ENCODE results near the gene PDGFC. TPM values are rescaled to one million over a fixed set of nuclear protein-coding genes. Genes with fewer than 3 reads are reported as not detected.

PDGFC gene
- polyA plus RNA-seq, 3 donors, result 2.5 to 5.0 (median 4.9) TPM

DNA sequence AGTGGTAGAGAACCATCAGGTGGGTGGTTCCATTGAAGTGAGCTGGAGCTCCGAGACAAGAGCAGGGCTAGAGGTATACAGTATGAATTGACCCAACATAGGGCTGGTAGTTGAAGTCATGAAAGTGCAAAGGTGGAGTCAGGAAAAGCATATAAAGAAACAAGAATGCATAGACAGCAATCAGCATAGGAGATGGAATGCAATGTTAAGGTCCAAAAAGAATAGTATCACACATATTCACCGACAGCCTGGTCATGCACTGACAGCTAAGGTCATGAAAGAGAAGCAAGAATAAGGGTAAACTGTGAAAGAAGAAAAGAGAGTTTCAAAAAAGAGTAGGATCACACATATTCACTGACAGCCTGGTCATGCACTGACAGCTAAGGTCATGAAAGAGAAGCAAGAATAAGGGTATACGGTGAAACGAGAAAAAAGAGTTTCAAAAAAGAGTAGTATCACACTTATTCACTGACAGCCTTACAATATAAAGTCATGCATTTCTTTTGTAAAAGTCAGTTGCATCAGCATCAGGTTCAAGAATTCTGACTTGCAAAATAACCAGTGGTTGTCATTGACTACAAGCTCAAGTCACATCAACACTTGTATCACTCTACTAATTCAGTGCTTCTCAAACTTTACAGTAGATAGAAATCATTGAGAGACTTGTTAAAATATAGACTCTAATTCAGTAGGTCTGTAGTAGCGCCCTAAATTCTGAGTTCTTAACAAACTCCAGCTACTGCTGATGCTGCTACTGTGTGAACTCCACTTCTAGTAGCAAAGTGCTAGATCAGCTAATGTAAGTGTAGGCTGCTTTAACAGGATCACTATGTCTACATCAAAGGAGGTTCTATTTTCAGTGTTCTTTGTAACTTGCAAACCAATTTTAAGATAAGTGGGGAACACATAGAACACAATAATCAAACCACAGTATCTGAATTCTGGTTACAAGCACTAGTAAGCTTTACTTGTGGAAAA, 221.9 kb downstream of the PDGFC start:
- H2AFZ ChIP-seq (ENCODE audit: insufficient read depth, low read depth, low read length, poor library complexity, severe bottlenecking), result no peak overlapping the region
- H3K27me3 Mint-ChIP-seq (ENCODE audit: low read depth in 3 of 3), result no peaks in the 10 kb centered on the region

GRCh38 chr4:156746111-156746510, 225.5 kb downstream of the PDGFC start:
- H3K9ac ChIP-seq (ENCODE audit: insufficient read depth, low read length, poor library complexity, severe bottlenecking), result no peak overlapping the region
- Mint-ChIP-seq H3K4me3 (no peak overlapping the region), H3K27ac (no peak overlapping the region), H3K36me3 (no peaks in the 10 kb centered on the region), H3K4me1 (peaks cover under 1% of the 10 kb centered on the region), H3K9me3 (peaks cover 0 to 7% (median 5%) of the 10 kb centered on the region in 7 donors), H3K27me3 (ENCODE audit: low read depth in 3 of 3) (no peaks in the 10 kb centered on the region)
- DNase-seq, result no peak
- WGBS (ENCODE audit: insufficient coverage), result 89% methylated on average over 3 of the region's 6 CpGs
- H3K4me1 ChIP-seq (ENCODE audit: control insufficient read depth in 1 of 2, insufficient read depth in 2 of 2, low read length in 2 of 2), result no peaks in the 10 kb centered on the region
- no peak overlapping the region for H3K27ac ChIP-seq (ENCODE audit: low read depth in 1 of 2, low read length in 2 of 2)
- intact Hi-C loops (cut with micrococcal nuclease), result no loop called here
- no peaks in the 10 kb centered on the region for H3K36me3 ChIP-seq (replicated peaks in 1 of 2; ENCODE audit: control insufficient read depth in 1 of 2, insufficient read depth in 2 of 2, low read length in 2 of 2)
- H2AFZ ChIP-seq (ENCODE audit: insufficient read depth, low read depth, low read length, poor library complexity, severe bottlenecking), result no peak overlapping the region
- no peak overlapping the region for H3K4me3 ChIP-seq (replicated peaks in 1 of 3; ENCODE audit: low read depth in 2 of 3, low read length in 3 of 3)
- peaks cover 0 to 4% of the 10 kb centered on the region in 2 donors for H3K9me3 ChIP-seq (replicated peaks in 1 of 2; ENCODE audit: control insufficient read depth in 1 of 2, insufficient read depth in 1 of 2, low read length in 2 of 2)
- TF ChIP-seq CTCF (IDR thresholded peaks at IDR 0.05), result no peak
- no peaks in the 10 kb centered on the region for H3K27me3 ChIP-seq (ENCODE audit: control insufficient read depth in 2 of 2, insufficient read depth in 2 of 2, low read length in 2 of 2)
- H4K20me1 ChIP-seq (ENCODE audit: insufficient read depth, low read length), result no peaks in the 10 kb centered on the region
- H3K79me2 ChIP-seq (ENCODE audit: insufficient read depth, low read length), result no peaks in the 10 kb centered on the region
- H3K4me2 ChIP-seq (replicated peaks; ENCODE audit: extremely low read depth, low read length, poor library complexity, severe bottlenecking), result no peak overlapping the region

More for the DNA sequence above, 221.9 kb downstream of the PDGFC start:
- H3K36me3 Mint-ChIP-seq, result no peaks in the 10 kb centered on the region
- TF ChIP-seq CTCF (IDR thresholded peaks at IDR 0.05), result no peak
- Histone ChIP-seq H3K4me1 (ENCODE audit: control insufficient read depth in 1 of 2, insufficient read depth in 2 of 2, low read length in 2 of 2) (peaks cover under 1% of the 10 kb centered on the region in 2 donors), H3K79me2 (ENCODE audit: insufficient read depth, low read length) (no peaks in the 10 kb centered on the region), H3K27me3 (ENCODE audit: control insufficient read depth in 2 of 2, insufficient read depth in 2 of 2, low read length in 2 of 2) (no peaks in the 10 kb centered on the region), H3K9ac (ENCODE audit: insufficient read depth, low read length, poor library complexity, severe bottlenecking) (no peak overlapping the region), H3K4me2 (replicated peaks; ENCODE audit: extremely low read depth, low read length, poor library complexity, severe bottlenecking) (no peak overlapping the region), H3K9me3 (replicated peaks in 1 of 2; ENCODE audit: control insufficient read depth in 1 of 2, insufficient read depth in 1 of 2, low read length in 2 of 2) (no peaks in the 10 kb centered on the region), H3K27ac (ENCODE audit: low read depth in 1 of 2, low read length in 2 of 2) (no peak overlapping the region), H3K4me3 (replicated peaks in 1 of 3; ENCODE audit: low read depth in 2 of 3, low read length in 3 of 3) (no peak overlapping the region), H3K36me3 (replicated peaks in 1 of 2; ENCODE audit: control insufficient read depth in 1 of 2, insufficient read depth in 2 of 2, low read length in 2 of 2) (no peaks in the 10 kb centered on the region), H4K20me1 (ENCODE audit: insufficient read depth, low read length) (no peaks in the 10 kb centered on the region)
- H3K9me3 Mint-ChIP-seq, result peaks cover 0 to 4% (median 0%) of the 10 kb centered on the region in 7 donors
- H3K4me3 Mint-ChIP-seq, result no peak overlapping the region
- DNase-seq, result no peak
- H3K4me1 Mint-ChIP-seq, result peaks cover 8% of the 10 kb centered on the region
- 92% methylated on average over 2 of the region's 5 CpGs for WGBS (ENCODE audit: insufficient coverage)
- no peak overlapping the region for H3K27ac Mint-ChIP-seq
- intact Hi-C loops (cut with micrococcal nuclease), result no loop called here

All from CD14-positive monocyte (primary cell).